Thyroid gland (tissue), 4 donors: ENCODE measurements around the gene SNTN. TPM values are rescaled to one million over a fixed set of nuclear protein-coding genes. Genes with fewer than 3 reads are reported as not detected.

Experiments used
- DNase-seq, 2 donors: peaks; one replicate each; pipeline ENCODE4 v3.0.0-alpha.2; 2019
- H3K27ac ChIP-seq, 3 donors: fragments of 200-600 bp; sonication (generic); 1 replicate in 2 of 3; 2 replicates in 1 of 3; pipeline ENCODE4 v1.5.1; 2016 to 2019; ENCODE audit warnings: mild to moderate bottlenecking in 1 of 3, moderate library complexity in 1 of 3
- H3K27me3 ChIP-seq: fragments of 200-600 bp; sonication (generic); one replicate; pipeline ENCODE4 v1.5.1; 2019
- H3K36me3 ChIP-seq, 2 donors: fragments of 200-600 bp; sonication (generic); one replicate each; pipeline ENCODE4 v1.5.1; 2016 to 2019
- H3K4me1 ChIP-seq, 2 donors: fragments of 200-600 bp; sonication (generic); one replicate each; pipeline ENCODE4 v1.5.1; 2017 to 2019
- H3K4me3 ChIP-seq, 3 donors: fragments of 200-600 bp; sonication (generic); replicated peaks in 1 of 3; 1 replicate in 2 of 3; 2 replicates in 1 of 3; pipeline ENCODE4 v1.5.1; 2016; ENCODE audit warnings: mild to moderate bottlenecking in 1 of 3
- H3K9me3 ChIP-seq: fragments of 200-600 bp; sonication (generic); one replicate; pipeline ENCODE4 v1.5.1; 2017
- CTCF ChIP-seq, 6 experiments: fragments of 200-600 bp in 3 of 6; fragments of 450-650 bp in 3 of 6; sonication (generic) in 3 of 6; IDR thresholded peaks; one replicate each; pipeline ENCODE4 v1.5.1; 2016 to 2019; ENCODE audit warnings: antibody characterized with exemption in 6 of 6, mild to moderate bottlenecking in 2 of 6, inconsistent platforms in 1 of 6, moderate library complexity in 1 of 6
- POLR2A ChIP-seq, 2 donors: fragments of 450-650 bp; IDR thresholded peaks; one replicate each; pipeline ENCODE4 v1.6.1; 2017; ENCODE audit warnings: antibody characterized with exemption in 2 of 2, mild to moderate bottlenecking in 2 of 2, moderate library complexity in 1 of 2
- WGBS, 2 donors: methylation state at CpG; one replicate each; pipeline ENCODE4 v1.1.5; 2017; 5-methylcytosine and 5-hydroxymethylcytosine counted together
- intact Hi-C: fragments of 100-400 bp; cut with DNase I; formaldehyde crosslinking; loops from one replicate; pipeline ENCODE4 v1.15.1; 2023
- total RNA-seq, 4 donors: library from RNA; depleted of rRNA; stranded (reverse); fragments of >200 nt; gene quantifications; one replicate each; pipeline ENCODE4 v1.2.3, GENCODE V29; 2016

The SNTN gene
- total RNA-seq, 4 donors from 2014 or later = not detected

GRCh38 chr3:63654931-63655330 lies 2.5 kb downstream of the SNTN start:
- TF ChIP-seq CTCF (IDR thresholded peaks at IDR 0.05) (no peak), POLR2A (IDR thresholded peaks at IDR 0.05) (no peak)
- intact Hi-C loops = no loop called here
- no peaks in the 10 kb centered on the region for H3K9me3 ChIP-seq
- no peak overlapping the region for H3K27ac ChIP-seq
- H3K27me3 ChIP-seq = no peaks in the 10 kb centered on the region
- H3K4me1 ChIP-seq = no peaks in the 10 kb centered on the region
- DNase-seq = no peak
- no peak overlapping the region for H3K4me3 ChIP-seq
- no peaks in the 10 kb centered on the region for H3K36me3 ChIP-seq
- 63 to 73% methylated on average over 5 of the region's 5 CpGs for whole genome bisulfite sequencing, 2 donors

GRCh38 chr3:63655519-63655918 lies 3.0 kb downstream of the SNTN start:
- Histone ChIP-seq H3K27ac (no peak overlapping the region), H3K27me3 (no peaks in the 10 kb centered on the region), H3K36me3 (no peaks in the 10 kb centered on the region), H3K4me3 (no peak overlapping the region), H3K4me1 (no peaks in the 10 kb centered on the region), H3K9me3 (no peaks in the 10 kb centered on the region)
- WGBS, 2 donors = 77% methylated on average over 4 of the region's 4 CpGs
- TF ChIP-seq POLR2A (IDR thresholded peaks at IDR 0.05) (no peak), CTCF (IDR thresholded peaks at IDR 0.05) (no peak)
- intact Hi-C loops = no loop called here
- DNase-seq = no peak

- WGBS, 2 donors = 86 to 89% methylated on average over 6 of the region's 6 CpGs
- TF ChIP-seq CTCF (IDR thresholded peaks at IDR 0.05) = no peak
- TF ChIP-seq POLR2A (IDR thresholded peaks at IDR 0.05) = no peak
- Histone ChIP-seq H3K27ac (no peak overlapping the region), H3K27me3 (no peaks in the 10 kb centered on the region), H3K9me3 (no peaks in the 10 kb centered on the region), H3K4me1 (no peaks in the 10 kb centered on the region), H3K4me3 (no peak overlapping the region), H3K36me3 (no peaks in the 10 kb centered on the region)
- no peak for DNase-seq
- intact Hi-C loops = no loop called here
Measured at GRCh38 chr3:63656786-63657185, 4.3 kb downstream of the SNTN start.

- Histone ChIP-seq H3K27ac (no peak overlapping the region), H3K27me3 (no peaks in the 10 kb centered on the region), H3K9me3 (no peaks in the 10 kb centered on the region), H3K4me3 (no peak overlapping the region), H3K4me1 (no peaks in the 10 kb centered on the region), H3K36me3 (no peaks in the 10 kb centered on the region)
- DNase-seq = no peak
- 80 to 82% methylated on average over 1 of the region's 1 CpG for WGBS, 2 donors
- intact Hi-C loops = no loop called here
- TF ChIP-seq CTCF (IDR thresholded peaks at IDR 0.05) (no peak), POLR2A (IDR thresholded peaks at IDR 0.05) (no peak)
Measured at GRCh38 chr3:63661242-63661641, 8.8 kb downstream of the SNTN start.

GRCh38 chr3:63662011-63662410 lies 9.5 kb downstream of the SNTN start:
- no peak overlapping the region for H3K27ac ChIP-seq
- no peak for TF ChIP-seq CTCF (IDR thresholded peaks at IDR 0.05)
- TF ChIP-seq POLR2A (IDR thresholded peaks at IDR 0.05) = no peak
- WGBS, 2 donors = 82 to 85% methylated on average over 4 of the region's 4 CpGs
- H3K36me3 ChIP-seq = no peaks in the 10 kb centered on the region
- H3K4me1 ChIP-seq = no peaks in the 10 kb centered on the region
- H3K4me3 ChIP-seq = no peak overlapping the region
- no peaks in the 10 kb centered on the region for H3K27me3 ChIP-seq
- intact Hi-C loops = no loop called here
- DNase-seq = no peak
- H3K9me3 ChIP-seq = no peaks in the 10 kb centered on the region
